Glutamatergic neuron (in vitro differentiated cells): ENCODE measurements around the gene MAP3K15. TPM values are rescaled to one million over a fixed set of nuclear protein-coding genes. Genes with fewer than 3 reads are reported as not detected.
"Not testable (repeated sequence)": the region's sequence is repeated elsewhere in the genome, so short reads cannot be mapped to it uniquely, and the experiment has no call there.

Experiments
- DNase-seq: peaks from one replicate; pipeline ENCODE4 v3.0.0; 2022
- H3K27ac Mint-ChIP-seq: one replicate; pipeline ENCODE4 v1.8.0; 2020; ENCODE audit warnings: mild to moderate bottlenecking, mixed read lengths, inconsistent platforms; ENCODE audit not compliant: unreplicated experiment
- H3K27me3 Mint-ChIP-seq: one replicate; pipeline ENCODE4 v1.8.0; 2020; ENCODE audit warnings: mild to moderate bottlenecking, moderate library complexity, mixed read lengths, inconsistent platforms; ENCODE audit not compliant: unreplicated experiment
- H3K36me3 Mint-ChIP-seq: one replicate; pipeline ENCODE4 v1.8.0; 2020; ENCODE audit warnings: mild to moderate bottlenecking, mixed read lengths, inconsistent platforms; ENCODE audit not compliant: unreplicated experiment
- H3K4me1 Mint-ChIP-seq: one replicate; pipeline ENCODE4 v1.8.0; 2020; ENCODE audit warnings: mild to moderate bottlenecking, low read depth, mixed read lengths, inconsistent platforms; ENCODE audit not compliant: unreplicated experiment
- H3K4me3 Mint-ChIP-seq: one replicate; pipeline ENCODE4 v1.8.0; 2020; ENCODE audit warnings: mild to moderate bottlenecking, mixed read lengths, inconsistent platforms; ENCODE audit not compliant: unreplicated experiment
- H3K9me3 Mint-ChIP-seq: one replicate; pipeline ENCODE4 v1.8.0; 2020; ENCODE audit warnings: mild to moderate bottlenecking, moderate library complexity, mixed read lengths, inconsistent platforms; ENCODE audit not compliant: unreplicated experiment
- CTCF ChIP-seq: fragments of 200-600 bp; sonication (generic); IDR thresholded peaks from one replicate; pipeline ENCODE4 v1.5.0; 2021; ENCODE audit not compliant: partially characterized antibody, unreplicated experiment
- total RNA-seq: library from RNA; stranded (reverse); fragmentation: NEBNext Ultra II Directional; extraction: Animal tissue kit (Norgen Biotek cat#: 25700); gene quantifications from one replicate; pipeline ENCODE4 v1.2.1, GENCODE V29; 2021; ENCODE audit not compliant: unreplicated experiment

The MAP3K15 gene
- total RNA-seq, 1 donor from 2014 or later: 0.37 TPM

- no peaks in the 10 kb centered on the region for H3K4me1 Mint-ChIP-seq
- no peaks in the 10 kb centered on the region for H3K9me3 Mint-ChIP-seq
- no peak overlapping the region for H3K27ac Mint-ChIP-seq
- no peak for DNase-seq
- no peak for TF ChIP-seq CTCF
- no peak overlapping the region for H3K4me3 Mint-ChIP-seq
- peaks cover 2% of the 10 kb centered on the region for H3K27me3 Mint-ChIP-seq
- H3K36me3 Mint-ChIP-seq: no peaks in the 10 kb centered on the region
These were observed 71.3 kb downstream of the MAP3K15 start for GRCh38 chrX:19443869-19444526.

- Mint-ChIP-seq H3K4me1 (no peaks in the 10 kb centered on the region), H3K9me3 (no peaks in the 10 kb centered on the region), H3K4me3 (no peak overlapping the region), H3K36me3 (peaks cover 8% of the 10 kb centered on the region), H3K27ac (no peak overlapping the region), H3K27me3 (peaks cover 4% of the 10 kb centered on the region)
- DNase-seq: no peak
- no peak for TF ChIP-seq CTCF
These were observed 74.6 kb downstream of the MAP3K15 start for GRCh38 chrX:19440713-19441112.

- H3K4me3 Mint-ChIP-seq, H3K27me3 Mint-ChIP-seq, DNase-seq, H3K36me3 Mint-ChIP-seq, H3K4me1 Mint-ChIP-seq, H3K9me3 Mint-ChIP-seq, H3K27ac Mint-ChIP-seq: not testable (repeated sequence)
These were observed 92.6 kb downstream of the MAP3K15 start for GRCh38 chrX:19422661-19423060.

GRCh38 chrX:19410259-19410658 lies 105.0 kb downstream of the MAP3K15 start:
- no peaks in the 10 kb centered on the region for H3K4me1 Mint-ChIP-seq
- H3K27ac Mint-ChIP-seq: no peak overlapping the region
- TF ChIP-seq CTCF: no peak
- H3K27me3 Mint-ChIP-seq: peaks cover 3% of the 10 kb centered on the region
- no peak for DNase-seq
- H3K36me3 Mint-ChIP-seq: no peaks in the 10 kb centered on the region
- H3K4me3 Mint-ChIP-seq: no peak overlapping the region
- H3K9me3 Mint-ChIP-seq: no peaks in the 10 kb centered on the region

- TF ChIP-seq CTCF: no peak
- Mint-ChIP-seq H3K9me3 (no peaks in the 10 kb centered on the region), H3K27ac (no peak overlapping the region), H3K36me3 (no peaks in the 10 kb centered on the region), H3K4me1 (no peaks in the 10 kb centered on the region), H3K27me3 (no peaks in the 10 kb centered on the region), H3K4me3 (no peak overlapping the region)
- DNase-seq: no peak
These were observed 111.6 kb downstream of the MAP3K15 start for GRCh38 chrX:19403696-19404095.
